HL-60 (cell line): ENCODE data around the gene TSPAN8.

Source experiments
- GABPA ChIP-seq: IDR thresholded peaks from 2 replicates; pipeline ENCODE4 v1.6.1; 2012; ENCODE audit warnings: low read depth
- POLR2AphosphoS5 ChIP-seq: IDR thresholded peaks from 2 replicates; pipeline ENCODE4 v1.6.1; 2012; ENCODE audit warnings: low read depth
- SPI1 ChIP-seq: IDR thresholded peaks from 2 replicates; pipeline ENCODE4 v1.6.1; 2012; ENCODE audit warnings: low read depth, mild to moderate bottlenecking, borderline replicate concordance
- TF ChIP-seq, protein P1 (sequence below): IDR thresholded peaks from one replicate; pipeline ENCODE4 v1.5.1; 2011; ENCODE audit warnings: low read length, control low read depth, inconsistent platforms; ENCODE audit not compliant: insufficient read depth
- TF ChIP-seq, protein P2 (sequence below): IDR thresholded peaks from 2 replicates; pipeline ENCODE4 v1.6.1; 2012; ENCODE audit warnings: low read depth; ENCODE audit not compliant: insufficient replicate concordance

DNA sequence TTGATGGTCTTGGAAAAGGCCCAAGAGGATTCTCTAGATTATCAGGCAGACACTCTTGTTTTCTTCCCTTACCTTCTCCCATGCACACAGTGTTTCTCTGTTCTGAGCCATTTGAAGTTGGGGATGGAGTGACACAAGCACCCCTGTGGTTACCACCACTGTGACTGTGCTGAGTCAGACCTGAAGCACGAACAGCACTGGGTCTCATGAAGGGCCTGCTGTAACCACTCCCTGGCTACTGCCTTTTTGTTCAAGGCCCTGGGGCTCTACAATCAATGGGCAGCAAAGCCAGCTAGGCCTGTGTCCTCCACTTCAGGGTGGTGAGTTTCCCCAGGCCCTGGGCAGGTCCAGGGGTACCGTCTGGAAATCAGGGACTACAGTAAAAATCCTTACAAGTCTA is 65.5 kb downstream of the TSPAN8 start:
- TF ChIP-seq, protein P1, sequence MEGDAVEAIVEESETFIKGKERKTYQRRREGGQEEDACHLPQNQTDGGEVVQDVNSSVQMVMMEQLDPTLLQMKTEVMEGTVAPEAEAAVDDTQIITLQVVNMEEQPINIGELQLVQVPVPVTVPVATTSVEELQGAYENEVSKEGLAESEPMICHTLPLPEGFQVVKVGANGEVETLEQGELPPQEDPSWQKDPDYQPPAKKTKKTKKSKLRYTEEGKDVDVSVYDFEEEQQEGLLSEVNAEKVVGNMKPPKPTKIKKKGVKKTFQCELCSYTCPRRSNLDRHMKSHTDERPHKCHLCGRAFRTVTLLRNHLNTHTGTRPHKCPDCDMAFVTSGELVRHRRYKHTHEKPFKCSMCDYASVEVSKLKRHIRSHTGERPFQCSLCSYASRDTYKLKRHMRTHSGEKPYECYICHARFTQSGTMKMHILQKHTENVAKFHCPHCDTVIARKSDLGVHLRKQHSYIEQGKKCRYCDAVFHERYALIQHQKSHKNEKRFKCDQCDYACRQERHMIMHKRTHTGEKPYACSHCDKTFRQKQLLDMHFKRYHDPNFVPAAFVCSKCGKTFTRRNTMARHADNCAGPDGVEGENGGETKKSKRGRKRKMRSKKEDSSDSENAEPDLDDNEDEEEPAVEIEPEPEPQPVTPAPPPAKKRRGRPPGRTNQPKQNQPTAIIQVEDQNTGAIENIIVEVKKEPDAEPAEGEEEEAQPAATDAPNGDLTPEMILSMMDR: no peak
- no peak for TF ChIP-seq POLR2AphosphoS5
- TF ChIP-seq, protein P2, sequence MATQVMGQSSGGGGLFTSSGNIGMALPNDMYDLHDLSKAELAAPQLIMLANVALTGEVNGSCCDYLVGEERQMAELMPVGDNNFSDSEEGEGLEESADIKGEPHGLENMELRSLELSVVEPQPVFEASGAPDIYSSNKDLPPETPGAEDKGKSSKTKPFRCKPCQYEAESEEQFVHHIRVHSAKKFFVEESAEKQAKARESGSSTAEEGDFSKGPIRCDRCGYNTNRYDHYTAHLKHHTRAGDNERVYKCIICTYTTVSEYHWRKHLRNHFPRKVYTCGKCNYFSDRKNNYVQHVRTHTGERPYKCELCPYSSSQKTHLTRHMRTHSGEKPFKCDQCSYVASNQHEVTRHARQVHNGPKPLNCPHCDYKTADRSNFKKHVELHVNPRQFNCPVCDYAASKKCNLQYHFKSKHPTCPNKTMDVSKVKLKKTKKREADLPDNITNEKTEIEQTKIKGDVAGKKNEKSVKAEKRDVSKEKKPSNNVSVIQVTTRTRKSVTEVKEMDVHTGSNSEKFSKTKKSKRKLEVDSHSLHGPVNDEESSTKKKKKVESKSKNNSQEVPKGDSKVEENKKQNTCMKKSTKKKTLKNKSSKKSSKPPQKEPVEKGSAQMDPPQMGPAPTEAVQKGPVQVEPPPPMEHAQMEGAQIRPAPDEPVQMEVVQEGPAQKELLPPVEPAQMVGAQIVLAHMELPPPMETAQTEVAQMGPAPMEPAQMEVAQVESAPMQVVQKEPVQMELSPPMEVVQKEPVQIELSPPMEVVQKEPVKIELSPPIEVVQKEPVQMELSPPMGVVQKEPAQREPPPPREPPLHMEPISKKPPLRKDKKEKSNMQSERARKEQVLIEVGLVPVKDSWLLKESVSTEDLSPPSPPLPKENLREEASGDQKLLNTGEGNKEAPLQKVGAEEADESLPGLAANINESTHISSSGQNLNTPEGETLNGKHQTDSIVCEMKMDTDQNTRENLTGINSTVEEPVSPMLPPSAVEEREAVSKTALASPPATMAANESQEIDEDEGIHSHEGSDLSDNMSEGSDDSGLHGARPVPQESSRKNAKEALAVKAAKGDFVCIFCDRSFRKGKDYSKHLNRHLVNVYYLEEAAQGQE: no peak
- no peak for TF ChIP-seq SPI1
- TF ChIP-seq GABPA: no peak
